RKO (cell line): ENCODE data around the gene TAMALIN.
"Not testable (repeated sequence)": the region's sequence is repeated elsewhere in the genome, so short reads cannot be mapped to it uniquely, and the experiment has no call there.

ENCODE experiments used
- DNase-seq: peaks from one replicate; pipeline ENCODE4 v3.0.0-alpha.2; 2016; ENCODE audit warnings: low spot score

TAMALIN gene

DNA sequence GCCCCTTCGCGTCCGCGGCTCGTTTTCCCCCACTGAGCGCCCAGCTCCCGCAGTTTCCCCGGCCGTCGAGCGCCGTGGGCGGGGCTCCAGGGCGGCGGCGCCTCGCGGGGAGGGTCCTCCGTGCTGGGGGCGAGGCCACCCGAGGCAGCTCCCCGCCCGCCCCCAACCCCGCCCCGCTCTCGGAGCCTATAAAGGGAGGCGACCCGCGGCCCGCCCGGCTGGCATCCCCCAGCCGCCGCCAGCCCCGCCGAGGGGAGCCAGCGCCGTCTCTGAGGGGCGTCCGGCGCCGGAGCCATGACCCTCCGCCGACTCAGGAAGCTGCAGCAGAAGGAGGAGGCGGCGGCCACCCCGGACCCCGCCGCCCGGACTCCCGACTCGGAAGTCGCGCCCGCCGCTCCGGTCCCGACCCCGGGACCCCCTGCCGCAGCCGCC is at the start of gene TAMALIN:
Gene TAMALIN, plus strand, starts transcription at position 221 of the 432 bp plus-strand sequence. Its CDS starts 74 bp downstream, at position 295.
- DNase-seq = no peak

- DNase-seq = no peak
Measured at GRCh38 chr12:51958542-51958941, 48.2 kb upstream of the TAMALIN start.

GRCh38 chr12:51959211-51959610 is 47.5 kb upstream of the TAMALIN start:
- DNase-seq = no peak

- no peak for DNase-seq
Measured at GRCh38 chr12:51959921-51960320, 46.8 kb upstream of the TAMALIN start.

DNA sequence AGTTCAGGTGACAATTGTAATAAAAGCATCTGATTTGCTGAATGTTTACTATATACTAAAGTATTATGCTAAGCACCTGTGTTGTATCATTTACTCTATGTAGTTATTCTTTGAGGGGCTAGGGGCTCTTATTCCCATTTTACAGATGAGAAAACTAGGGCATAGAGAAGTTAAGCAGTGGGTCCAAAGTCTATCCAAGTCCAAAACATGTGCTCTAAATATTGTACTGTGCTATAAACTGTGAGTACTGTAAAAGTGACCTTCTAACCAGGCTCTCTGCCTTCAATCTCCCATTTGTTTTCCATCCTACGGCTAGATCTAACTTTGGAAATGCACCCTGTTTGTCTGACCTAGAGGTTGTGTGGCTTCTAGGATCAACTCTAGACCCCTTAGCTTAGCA is 46.3 kb upstream of the TAMALIN start:
- DNase-seq = no peak

DNA sequence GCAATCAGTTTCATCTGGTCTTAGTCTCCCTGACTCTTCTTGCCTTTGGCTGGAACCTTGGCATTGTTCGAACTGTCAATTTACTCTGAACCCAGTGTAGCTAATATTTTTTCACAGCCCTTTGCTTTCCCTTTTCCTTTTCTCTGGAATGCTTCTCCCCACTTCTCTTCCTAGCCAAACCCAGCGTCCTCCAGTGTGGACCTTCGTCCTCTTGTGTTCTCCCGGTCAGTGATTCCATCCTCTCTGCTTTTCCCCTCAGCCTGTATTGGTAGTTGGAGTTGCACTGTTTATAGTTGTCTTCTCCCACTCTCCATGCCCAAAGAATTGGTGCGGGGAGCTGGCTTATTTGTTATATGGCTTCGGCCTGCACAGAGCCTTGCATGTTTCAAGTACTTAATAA is 45.9 kb upstream of the TAMALIN start:
- no peak for DNase-seq

DNA sequence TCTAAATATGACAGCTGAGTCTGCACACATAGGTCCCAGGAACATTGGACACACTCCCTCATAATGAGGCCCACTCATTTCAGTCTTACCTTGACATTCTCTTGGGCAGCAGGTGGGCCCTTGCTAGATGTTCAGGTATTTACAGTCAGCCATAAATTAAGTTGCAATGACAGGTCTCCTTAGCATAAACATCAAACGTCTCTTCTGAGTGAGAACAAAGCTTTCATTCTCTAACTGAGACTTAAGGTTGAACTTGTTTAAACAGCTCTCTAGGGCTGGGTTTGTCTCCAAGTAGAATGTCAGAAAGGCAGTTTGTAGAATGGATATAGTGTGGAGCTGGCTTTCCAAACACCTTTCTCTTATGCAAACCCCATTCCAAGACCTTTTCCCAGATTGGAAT is 44.9 kb upstream of the TAMALIN start:
- no peak for DNase-seq

DNA sequence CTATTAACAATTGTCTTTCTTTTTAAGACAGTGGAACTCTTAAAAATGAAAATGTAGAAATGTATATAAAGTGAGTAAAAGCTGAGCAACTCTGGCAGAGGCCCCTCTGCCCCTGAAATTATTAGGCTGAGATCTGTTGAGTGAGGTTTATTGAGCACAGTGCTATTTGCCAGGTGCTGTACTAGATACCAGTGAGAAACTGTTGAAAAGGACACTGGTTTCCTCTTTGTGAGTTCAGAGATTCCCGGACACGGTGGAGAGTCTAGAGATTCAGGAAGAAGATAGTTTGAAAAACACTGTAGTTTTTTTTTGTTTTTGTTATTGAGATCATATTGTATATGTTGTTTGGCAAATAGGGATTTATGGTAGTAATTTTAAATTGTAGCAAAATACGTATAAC is 44.0 kb upstream of the TAMALIN start:
- no peak for DNase-seq

DNA sequence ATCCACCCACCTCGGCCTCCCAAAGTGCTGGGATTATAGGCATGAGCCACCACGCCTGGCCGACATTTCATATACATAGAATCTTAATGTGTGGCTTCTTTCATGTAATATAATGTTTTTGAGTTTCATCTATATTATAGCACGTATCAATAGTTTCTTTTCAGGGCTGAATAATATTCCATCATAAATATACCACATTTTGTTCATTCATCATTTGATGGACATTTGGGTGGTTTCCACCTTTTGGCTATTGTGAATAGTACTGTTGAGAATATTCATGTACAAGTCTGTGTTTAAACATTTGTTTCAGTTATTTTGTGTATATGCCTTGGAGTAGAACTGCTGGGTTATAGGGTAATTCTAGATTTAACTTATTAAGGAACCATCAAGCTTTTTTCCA is 43.3 kb upstream of the TAMALIN start:
- no peak for DNase-seq

- no peak for DNase-seq
Measured at GRCh38 chr12:51969643-51970042, 37.1 kb upstream of the TAMALIN start.

GRCh38 chr12:51970904-51971646 is 35.7 kb upstream of the TAMALIN start:
- no peak for DNase-seq

- DNase-seq = no peak
Measured at GRCh38 chr12:51971679-51972421, 34.9 kb upstream of the TAMALIN start.

DNA sequence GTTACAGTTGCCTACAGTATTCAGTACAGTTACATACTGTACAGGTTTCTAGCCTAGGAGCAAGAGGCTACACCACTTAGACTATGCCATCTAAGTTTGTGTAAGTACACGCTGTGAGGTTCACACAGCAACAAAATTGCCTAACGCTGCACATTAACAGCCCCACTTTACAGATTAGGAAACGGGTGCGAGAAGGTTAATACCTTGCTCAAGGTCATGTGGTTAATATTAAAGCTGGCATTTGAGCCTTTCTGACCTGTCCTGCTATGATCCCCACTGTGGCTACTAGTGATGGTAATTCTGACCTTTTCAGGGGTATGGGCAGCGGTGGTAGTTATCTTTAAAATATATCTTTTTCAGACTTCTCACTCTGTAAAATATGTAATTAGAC is 34.3 kb upstream of the TAMALIN start:
- DNase-seq = no peak

GRCh38 chr12:51972849-51973273 is 33.9 kb upstream of the TAMALIN start:
- DNase-seq = no peak

- DNase-seq = no peak
Measured at GRCh38 chr12:51973560-51973959, 33.2 kb upstream of the TAMALIN start.

- no peak for DNase-seq
Measured at GRCh38 chr12:51974646-51975045, 32.1 kb upstream of the TAMALIN start.

GRCh38 chr12:51975196-51975595 is 31.6 kb upstream of the TAMALIN start:
- no peak for DNase-seq

DNA sequence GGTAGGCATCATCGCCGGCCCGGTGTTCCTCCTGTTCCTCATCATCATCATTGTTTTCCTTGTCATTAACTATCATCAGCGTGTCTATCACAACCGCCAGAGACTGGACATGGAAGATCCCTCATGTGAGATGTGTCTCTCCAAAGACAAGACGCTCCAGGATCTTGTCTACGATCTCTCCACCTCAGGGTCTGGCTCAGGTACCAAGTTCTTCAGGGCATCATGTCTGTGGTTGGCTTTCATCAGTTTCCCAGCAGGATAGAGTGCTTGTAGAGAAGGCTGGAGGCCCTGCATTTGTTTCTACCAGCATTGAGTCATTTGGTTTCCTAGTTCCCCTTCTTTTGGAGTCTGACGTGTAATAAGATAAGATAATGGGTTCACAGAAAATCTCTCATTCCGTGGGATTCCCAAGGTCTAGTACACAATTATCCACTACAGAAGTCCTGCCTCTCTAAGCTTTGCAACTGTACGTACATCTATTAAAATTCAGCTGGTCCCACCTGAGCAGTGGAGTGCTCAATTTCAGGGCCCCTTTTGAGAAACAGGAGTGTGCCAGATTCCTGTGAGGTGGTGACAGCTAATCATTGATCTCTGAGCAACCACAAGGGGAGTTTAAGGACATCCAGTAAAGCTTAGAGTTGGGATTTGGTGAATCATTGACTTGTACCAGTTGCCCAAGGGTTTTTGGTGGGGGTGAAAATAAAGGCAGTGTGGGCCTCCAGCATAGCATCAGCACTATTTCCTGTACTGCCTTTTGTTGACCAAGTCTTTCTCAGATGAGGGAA is 30.2 kb upstream of the TAMALIN start:
- DNase-seq = no peak

DNA sequence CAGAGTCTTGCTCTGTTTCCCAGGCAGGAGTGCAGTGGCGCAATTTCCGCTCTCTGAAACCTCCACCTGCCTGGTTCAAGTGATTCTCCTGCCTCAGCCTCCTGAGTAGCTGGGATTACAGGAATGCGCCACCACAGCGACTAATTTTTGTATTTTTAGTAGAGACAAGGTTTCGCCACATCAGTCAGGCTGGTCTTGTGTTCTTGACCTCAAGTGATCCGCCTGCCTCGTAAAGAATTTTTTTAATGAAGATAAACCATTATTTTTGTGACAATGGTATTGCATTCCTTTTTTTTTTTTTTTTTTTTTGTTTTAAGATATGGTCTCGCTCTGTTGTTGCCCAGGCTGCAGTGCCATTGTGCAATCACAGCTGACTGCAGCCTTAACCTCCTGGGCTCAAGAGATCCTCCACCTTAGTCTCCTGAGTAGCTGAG is 29.4 kb upstream of the TAMALIN start:
- no peak for DNase-seq

- DNase-seq = not testable (repeated sequence)
Measured at GRCh38 chr12:51979306-51979705, 27.4 kb upstream of the TAMALIN start.

DNA sequence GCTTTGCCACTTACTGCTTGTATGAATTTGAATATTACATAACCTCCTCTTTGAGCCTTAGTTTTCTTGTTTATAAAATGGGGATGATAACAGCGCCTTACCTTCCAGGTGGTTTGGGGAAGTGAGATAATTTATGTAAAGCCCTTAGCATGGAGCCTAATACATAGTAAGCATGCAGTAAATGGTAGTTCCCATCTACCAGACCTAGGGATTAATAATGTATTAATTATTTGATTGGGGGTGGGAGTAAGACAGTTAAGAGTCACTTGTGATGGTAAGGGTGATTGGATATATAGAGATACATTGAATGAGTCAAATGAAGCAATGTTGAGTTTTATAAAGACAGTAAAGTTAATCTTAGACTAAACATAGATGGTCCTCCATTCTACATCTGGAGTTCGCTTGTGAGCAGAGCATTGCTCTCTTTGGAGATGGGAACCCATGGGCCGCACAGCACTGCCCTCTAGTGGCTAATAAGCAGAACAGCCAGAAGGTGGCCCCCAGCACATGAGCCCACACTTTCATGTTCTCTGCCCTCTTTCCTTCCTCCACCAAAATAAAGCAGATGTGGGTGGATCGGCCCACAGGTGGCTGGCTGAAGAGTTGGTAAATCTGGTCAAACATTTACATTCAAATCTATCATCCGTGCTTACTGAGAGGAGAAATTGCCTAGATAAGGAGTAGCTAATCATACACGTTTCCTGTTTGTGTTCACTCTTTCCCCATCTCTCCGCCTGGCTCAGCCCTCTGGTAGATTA is 26.5 kb upstream of the TAMALIN start:
- peak; percentile 67 for DNase-seq

- no peak for DNase-seq
Measured at GRCh38 chr12:51980809-51981127, 26.0 kb upstream of the TAMALIN start.
